GM18519 (cell line): Measurements from ENCODE around the gene C12orf57.
A peak's percentile ranks its signal among the peaks of the same experiment; 100 is the strongest.

Source experiments
- ATAC-seq: cut with Tn5 transposase; IDR thresholded peaks from one replicate; pipeline ENCODE4 v1.9.1; 2021; ENCODE audit warnings: mild to moderate bottlenecking, moderate library complexity; ENCODE audit not compliant: unreplicated experiment, low FRiP score

Gene C12orf57

DNA sequence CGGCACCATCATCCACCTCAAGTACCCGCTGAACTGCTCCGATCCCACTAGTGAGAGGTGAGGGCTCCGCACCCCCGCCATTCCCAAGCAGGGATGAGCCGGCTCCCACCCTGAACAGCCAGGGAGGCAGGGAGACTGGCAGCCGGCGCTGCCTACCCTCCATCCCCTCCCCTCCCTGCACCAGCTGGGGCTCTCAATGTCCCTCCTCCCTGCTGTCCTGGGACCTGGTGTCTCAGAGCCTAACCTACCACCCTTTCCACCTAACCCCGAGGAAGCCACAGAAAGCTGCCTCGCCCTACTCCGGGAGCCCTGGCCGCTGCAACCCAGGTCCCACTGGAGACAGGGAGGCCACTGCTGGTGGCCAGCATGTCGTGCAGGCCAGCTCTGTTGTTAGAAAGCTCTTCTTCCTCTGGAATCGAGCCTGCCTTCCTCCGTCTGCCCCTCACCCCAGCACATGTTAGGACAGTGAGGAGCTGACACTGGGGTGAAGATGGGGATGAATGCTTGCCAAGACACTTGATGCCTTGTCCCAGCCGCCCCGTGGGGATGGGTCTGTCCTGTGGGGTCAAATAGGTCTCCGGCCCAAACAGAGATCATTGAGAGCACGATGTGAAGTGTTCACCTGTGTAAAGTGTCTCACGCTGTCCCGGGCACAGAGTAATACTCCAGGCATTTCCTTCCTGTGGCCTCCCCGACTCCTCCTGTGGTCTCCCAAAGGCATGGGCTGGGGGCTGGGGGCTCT lies 8.5 kb downstream of the C12orf57 start:
- ATAC-seq, result no peak

- no peak for ATAC-seq
Observed at GRCh38 chr12:6952863-6953441, 9.1 kb downstream of the C12orf57 start.

GRCh38 chr12:6953442-6954315 lies 9.9 kb downstream of the C12orf57 start:
- peak; percentile 30 for ATAC-seq

DNA sequence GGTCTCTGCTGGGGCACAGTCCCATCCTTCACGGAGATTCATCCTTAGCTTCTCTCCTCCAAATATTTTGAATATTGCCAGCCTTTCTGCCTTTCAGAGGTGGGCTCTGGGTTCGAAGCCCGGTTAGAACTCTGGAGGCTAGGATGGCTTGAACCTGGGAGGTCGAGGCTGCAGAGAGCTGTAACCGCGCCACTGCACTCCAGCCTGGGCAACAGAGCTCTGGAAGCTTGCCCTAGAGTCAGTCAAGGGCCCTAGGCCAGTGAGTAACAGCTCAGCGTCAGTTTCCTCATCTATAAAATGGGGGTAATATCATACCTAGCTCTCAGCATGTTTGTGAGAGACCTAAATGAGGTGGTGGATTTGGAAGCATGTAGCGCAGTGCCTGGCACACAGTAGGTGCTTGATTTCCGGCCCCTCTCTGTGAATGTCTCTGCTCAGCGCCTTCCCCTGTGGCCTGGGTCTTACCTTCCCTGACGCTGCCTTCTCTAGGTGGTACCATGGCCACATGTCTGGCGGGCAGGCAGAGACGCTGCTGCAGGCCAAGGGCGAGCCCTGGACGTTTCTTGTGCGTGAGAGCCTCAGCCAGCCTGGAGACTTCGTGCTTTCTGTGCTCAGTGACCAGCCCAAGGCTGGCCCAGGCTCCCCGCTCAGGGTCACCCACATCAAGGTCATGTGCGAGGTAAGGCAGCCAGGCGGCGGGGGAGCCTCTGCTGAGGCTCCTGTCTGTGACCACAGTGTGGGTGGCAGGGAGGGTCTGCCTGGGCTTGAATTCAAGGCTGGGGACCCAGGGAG lies 10.7 kb downstream of the C12orf57 start:
- no peak for ATAC-seq

DNA sequence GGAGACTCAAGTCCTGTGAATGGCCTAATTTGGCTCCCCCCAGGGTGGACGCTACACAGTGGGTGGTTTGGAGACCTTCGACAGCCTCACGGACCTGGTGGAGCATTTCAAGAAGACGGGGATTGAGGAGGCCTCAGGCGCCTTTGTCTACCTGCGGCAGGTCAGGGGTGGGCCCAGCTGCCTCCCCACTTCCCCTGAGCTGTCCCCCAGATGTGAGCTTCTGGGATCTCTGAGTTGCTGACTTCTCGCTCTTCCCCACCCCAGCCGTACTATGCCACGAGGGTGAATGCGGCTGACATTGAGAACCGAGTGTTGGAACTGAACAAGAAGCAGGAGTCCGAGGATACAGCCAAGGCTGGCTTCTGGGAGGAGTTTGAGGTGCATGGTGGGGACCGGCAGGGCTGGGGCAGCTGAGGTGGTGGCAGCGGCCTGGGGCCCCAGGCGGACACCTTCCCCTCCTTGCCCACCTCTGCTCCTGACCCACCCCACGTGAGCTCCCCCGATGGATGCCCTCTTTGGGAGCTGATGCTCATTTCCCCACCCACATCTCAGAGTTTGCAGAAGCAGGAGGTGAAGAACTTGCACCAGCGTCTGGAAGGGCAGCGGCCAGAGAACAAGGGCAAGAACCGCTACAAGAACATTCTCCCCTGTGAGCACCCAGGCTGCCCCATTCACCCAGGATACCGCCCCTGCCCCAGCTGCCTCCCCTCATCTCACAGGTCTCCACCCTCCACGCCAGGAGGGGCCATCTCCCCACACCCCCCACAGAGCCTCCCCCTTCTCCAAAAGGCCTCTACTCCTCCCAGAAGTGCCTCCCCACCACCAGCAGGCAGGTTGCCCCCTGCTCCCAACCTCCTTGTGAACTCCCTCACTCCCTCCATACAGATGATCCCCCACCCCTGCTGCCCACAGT lies 11.5 kb downstream of the C12orf57 start:
- no peak for ATAC-seq

- ATAC-seq, result no peak
Observed at GRCh38 chr12:6956021-6956727, 12.4 kb downstream of the C12orf57 start.

DNA sequence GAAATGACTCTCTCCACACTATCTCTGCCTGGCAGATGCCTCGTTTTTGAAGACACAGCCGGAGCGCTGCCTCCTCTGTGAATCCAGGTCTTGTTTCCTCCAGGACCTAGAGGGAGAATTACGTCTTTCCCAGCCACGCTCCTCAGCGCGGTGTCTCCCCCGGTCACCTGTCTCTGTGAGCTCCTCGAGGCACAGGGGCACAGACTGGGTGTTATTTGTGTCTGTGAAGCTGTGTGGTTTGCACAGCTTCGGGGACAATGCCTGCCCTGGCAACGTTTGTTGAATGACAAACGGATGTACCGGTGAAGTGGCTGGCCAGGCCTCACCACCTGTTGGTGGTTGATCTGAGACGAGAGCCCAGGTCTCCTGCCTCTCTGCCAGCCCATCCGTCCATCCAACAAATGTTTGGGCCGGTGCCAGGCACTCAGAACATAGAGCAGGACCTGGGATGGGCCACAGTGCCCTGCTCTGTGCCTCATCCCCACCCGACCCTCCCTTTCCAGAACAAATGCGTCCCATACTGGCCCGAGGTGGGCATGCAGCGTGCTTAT lies 13.4 kb downstream of the C12orf57 start:
- ATAC-seq, result no peak

GRCh38 chr12:6957741-6958608 lies 14.2 kb downstream of the C12orf57 start:
- no peak for ATAC-seq

GRCh38 chr12:6958609-6959057 lies 14.8 kb downstream of the C12orf57 start:
- no peak for ATAC-seq

DNA sequence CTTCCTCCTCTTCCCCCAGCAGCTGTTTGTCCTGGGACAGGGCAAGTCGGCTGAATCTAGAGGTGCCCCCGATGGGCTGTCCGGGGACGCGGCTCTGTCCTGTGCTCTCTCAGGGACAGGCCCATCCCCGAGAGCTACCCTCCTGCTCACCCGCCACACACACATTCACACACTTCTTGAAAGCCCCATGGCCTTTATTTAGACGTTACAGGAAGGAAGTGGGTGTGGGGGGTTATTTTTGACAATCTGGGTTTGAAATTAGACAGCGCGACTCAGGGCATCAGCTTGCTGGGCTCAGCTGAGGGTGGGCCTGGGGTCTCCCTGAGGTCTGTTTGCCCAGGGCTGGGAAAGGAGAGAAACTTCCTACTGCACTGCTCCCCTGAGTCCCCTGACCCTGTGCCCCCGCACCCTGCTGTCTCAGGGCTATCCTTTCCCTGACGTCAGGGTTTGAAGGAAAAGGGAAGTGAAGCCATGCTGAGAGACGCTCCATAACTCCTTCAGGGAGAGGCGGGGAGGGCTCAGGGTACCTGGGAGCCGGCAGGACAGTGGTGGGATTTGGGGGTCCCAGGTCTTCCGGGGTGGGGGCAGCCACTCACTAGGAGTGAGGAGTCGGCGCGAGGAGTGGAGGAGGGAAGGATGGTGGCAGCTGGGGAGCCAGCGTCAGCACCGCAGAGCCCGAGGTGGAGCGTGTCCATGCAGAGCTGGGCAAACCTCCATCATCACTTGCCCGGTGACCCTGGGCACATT lies 15.4 kb downstream of the C12orf57 start:
- no peak for ATAC-seq

DNA sequence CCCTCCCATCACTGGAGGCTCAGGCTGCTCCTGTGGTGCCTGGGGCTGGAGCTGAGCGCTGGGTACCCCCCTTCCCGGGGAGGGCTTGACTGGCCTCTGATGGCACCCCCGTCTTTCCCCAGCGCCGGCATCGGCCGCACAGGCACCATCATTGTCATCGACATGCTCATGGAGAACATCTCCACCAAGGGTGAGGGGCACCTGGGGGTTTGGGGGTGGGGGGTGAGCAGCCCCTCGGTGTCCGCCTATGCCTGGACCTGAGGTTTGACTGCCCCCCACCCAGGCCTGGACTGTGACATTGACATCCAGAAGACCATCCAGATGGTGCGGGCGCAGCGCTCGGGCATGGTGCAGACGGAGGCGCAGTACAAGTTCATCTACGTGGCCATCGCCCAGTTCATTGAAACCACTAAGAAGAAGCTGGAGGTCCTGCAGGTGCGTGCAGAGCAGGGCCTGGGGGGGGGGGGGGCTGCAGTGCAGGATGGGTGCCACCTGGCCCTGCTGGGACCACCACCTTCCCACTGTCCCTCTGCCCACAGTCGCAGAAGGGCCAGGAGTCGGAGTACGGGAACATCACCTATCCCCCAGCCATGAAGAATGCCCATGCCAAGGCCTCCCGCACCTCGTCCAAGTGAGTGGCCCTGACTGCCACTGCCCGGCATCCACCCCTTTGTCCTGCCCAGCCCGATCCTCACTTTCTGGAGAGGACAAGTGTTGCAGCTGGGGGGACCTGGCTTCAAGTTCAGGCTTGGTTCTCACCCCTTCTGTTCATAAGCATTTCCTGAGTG lies 16.2 kb downstream of the C12orf57 start:
- no peak for ATAC-seq

DNA sequence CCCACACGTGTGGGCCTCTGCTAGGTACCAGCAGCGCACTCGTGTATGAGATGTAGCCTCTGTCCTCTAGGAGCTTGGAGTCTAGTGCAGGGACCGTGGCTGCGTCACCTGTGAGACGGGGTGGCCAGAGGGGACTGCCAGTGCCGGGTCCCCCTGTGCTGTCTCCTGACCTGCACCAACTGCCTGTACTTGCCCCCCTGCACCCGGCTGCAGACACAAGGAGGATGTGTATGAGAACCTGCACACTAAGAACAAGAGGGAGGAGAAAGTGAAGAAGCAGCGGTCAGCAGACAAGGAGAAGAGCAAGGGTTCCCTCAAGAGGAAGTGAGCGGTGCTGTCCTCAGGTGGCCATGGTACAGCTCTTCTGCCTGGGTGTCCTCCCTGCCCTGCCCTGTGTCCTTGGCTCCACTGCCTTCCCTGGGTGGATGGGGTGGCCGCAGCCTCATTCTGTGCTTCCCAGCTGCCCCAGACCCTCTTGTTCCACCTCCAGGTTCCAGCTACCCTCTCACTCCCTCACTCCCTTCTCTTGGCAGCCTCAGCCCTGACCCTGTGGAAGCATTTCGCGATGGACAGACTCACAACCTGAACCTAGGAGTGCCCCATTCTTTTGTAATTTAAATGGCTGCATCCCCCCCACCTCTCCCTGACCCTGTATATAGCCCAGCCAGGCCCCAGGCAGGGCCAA lies 16.9 kb downstream of the C12orf57 start:
- ATAC-seq, result no peak

GRCh38 chr12:6961278-6961694 lies 17.5 kb downstream of the C12orf57 start:
- no peak for ATAC-seq

GRCh38 chr12:6961695-6962284 lies 18.0 kb downstream of the C12orf57 start:
- ATAC-seq, result no peak
